HepG2 (cell line): ENCODE data around the gene SSR2. TPM values are rescaled to one million over a fixed set of nuclear protein-coding genes. Genes with fewer than 3 reads are reported as not detected.
A peak's percentile ranks its signal among the peaks of the same experiment; 100 is the strongest.

ENCODE experiments used
- EP300 ChIP-seq, 3 experiments: sonication (generic) in 1 of 3; formaldehyde crosslinking in 1 of 3; IDR thresholded peaks; 2 replicates each; pipeline versions ENCODE4 v1.5.1 to v1.6.1; 2011 to 2020; ENCODE audit warnings: low read depth in 2 of 3, low read length in 2 of 3, borderline replicate concordance in 1 of 3, improper control_type of control experiment in 1 of 3, mild to moderate bottlenecking in 1 of 3, missing genetic modification reagents in 1 of 3, moderate library complexity in 1 of 3
- GATAD2A ChIP-seq: IDR thresholded peaks from 2 replicates; pipeline ENCODE4 v1.6.1; 2016
- ISL2 ChIP-seq: sonication (generic); formaldehyde crosslinking; IDR thresholded peaks from 2 replicates; pipeline ENCODE4 v1.5.0; 2020; ENCODE audit warnings: missing genetic modification reagents
- MTA3 ChIP-seq: sonication (generic); formaldehyde crosslinking; IDR thresholded peaks from 2 replicates; pipeline ENCODE4 v1.4.0; 2020; ENCODE audit warnings: missing genetic modification reagents
- POLR2AphosphoS5 ChIP-seq: IDR thresholded peaks from 2 replicates; pipeline ENCODE4 v1.6.1; 2012; ENCODE audit warnings: low read depth, low read length
- RBFOX2 ChIP-seq: fragments of 200-400 bp; formaldehyde crosslinking; IDR thresholded peaks from 2 replicates; pipeline ENCODE4 v1.6.1; 2017; ENCODE audit warnings: low read depth, mild to moderate bottlenecking, low read length
- RXRB ChIP-seq: IDR thresholded peaks from 2 replicates; pipeline ENCODE4 v1.6.1; 2016; ENCODE audit warnings: borderline replicate concordance, missing genetic modification reagents, missing compliant biosample characterization
- ZKSCAN5 ChIP-seq: sonication (generic); formaldehyde crosslinking; IDR thresholded peaks from 2 replicates; pipeline ENCODE4 v1.5.1; 2020; ENCODE audit warnings: mild to moderate bottlenecking, missing genetic modification reagents
- ZNF292 ChIP-seq: sonication (generic); formaldehyde crosslinking; IDR thresholded peaks from 2 replicates; pipeline ENCODE4 v1.8.1; 2022; ENCODE audit warnings: mild to moderate bottlenecking, low read depth, missing genetic modification reagents, borderline replicate concordance
- ZNF547 ChIP-seq: sonication (generic); formaldehyde crosslinking; IDR thresholded peaks from 2 replicates; pipeline ENCODE4 v1.5.1; 2020; ENCODE audit warnings: mild to moderate bottlenecking, missing genetic modification reagents
- ZNF556 ChIP-seq: sonication (generic); formaldehyde crosslinking; IDR thresholded peaks from 2 replicates; pipeline ENCODE4 v1.4.0; 2020; ENCODE audit warnings: mild to moderate bottlenecking, missing genetic modification reagents, borderline replicate concordance
- ZNF567 ChIP-seq: sonication (generic); formaldehyde crosslinking; IDR thresholded peaks from 2 replicates; pipeline ENCODE4 v1.8.1; 2023; ENCODE audit warnings: mild to moderate bottlenecking, missing genetic modification reagents, borderline replicate concordance
- polyA plus RNA-seq, 8 experiments: library from polyadenylated mRNA; depleted of rRNA in 3 of 8; stranded (reverse) in 7 of 8; unstranded in 1 of 8; fragments of >200 nt; fragmentation: Illumina TruSeq in 4 of 8; extraction: Trizol in 4 of 8; gene quantifications; 2 replicates each; pipeline versions ENCODE4 v1.2.1 to v1.2.3, GENCODE V29; 2011 to 2016; ENCODE audit warnings: low read depth in 4 of 8, missing spikeins in 1 of 8, mixed read lengths in 1 of 8; ENCODE audit not compliant: insufficient read depth in 1 of 8
- total RNA-seq, 5 experiments: library from RNA; depleted of rRNA; stranded (reverse); fragments of >200 nt; fragmentation: Illumina TruSeq; extraction: Trizol; gene quantifications; 2 replicates each; pipeline ENCODE4 v1.2.3, GENCODE V29; 2016; ENCODE audit warnings: low read depth in 1 of 5
- TF ChIP-seq, protein P1 (sequence below): sonication (generic); formaldehyde crosslinking; IDR thresholded peaks from 2 replicates; pipeline ENCODE4 v1.8.1; 2023; ENCODE audit warnings: mild to moderate bottlenecking, missing genetic modification reagents
- TF ChIP-seq, protein P2 (sequence below): sonication (generic); formaldehyde crosslinking; IDR thresholded peaks from 2 replicates; pipeline ENCODE4 v1.5.0; 2020; ENCODE audit warnings: mild to moderate bottlenecking, missing genetic modification reagents, borderline replicate concordance
- TF ChIP-seq, protein P3 (sequence below), 2 experiments: sonication (generic) in 1 of 2; formaldehyde crosslinking in 1 of 2; IDR thresholded peaks; 2 replicates each; pipeline versions ENCODE4 v1.4.0 to v1.6.1; 2018 to 2020; ENCODE audit warnings: missing genetic modification reagents in 2 of 2, borderline replicate concordance in 1 of 2, low read depth in 1 of 2, mild to moderate bottlenecking in 1 of 2, missing biosample characterization in 1 of 2

The SSR2 gene
- total and polyA plus RNA-seq, 2 of the 13 experiments (the other 11 are each of a cell fraction or from before 2014, with no cell fraction given), result 284 to 461 TPM

DNA sequence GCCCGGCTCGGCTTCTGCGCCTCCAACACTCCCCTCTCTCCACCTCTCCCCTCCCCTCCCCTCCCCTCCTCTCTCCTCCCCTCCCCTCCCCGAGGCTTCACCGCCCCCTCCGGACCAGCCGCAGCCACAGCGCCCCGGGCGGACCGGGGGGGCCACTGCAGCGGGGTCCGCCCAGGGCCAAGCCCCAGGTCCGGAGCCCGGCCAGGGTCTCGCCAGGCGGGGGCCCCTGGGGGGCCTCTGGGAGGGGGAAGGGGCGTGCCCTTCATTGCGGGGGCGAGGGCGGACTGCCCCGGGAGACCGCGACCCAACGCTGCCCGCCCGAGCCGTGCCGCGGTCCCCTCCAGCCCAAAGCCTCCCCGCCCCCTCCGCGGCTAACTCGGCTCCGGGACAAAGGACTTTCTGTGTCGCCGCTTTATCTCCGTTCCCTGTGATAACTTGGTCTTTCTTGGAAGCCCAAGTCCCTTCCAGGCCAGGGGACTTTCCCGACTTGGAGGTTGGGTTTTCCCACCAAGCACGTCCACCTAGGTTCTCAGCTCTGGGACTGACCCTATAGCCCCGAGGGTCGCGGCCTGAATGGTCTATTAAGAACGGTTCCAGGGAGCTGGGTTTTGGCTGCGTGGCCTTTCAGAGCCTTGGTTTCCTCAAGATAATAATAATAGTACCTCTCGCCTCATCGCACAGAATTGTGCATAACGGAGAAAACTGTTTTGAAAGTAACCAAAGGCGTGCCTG, 33.2 kb upstream of the SSR2 start, which contains the start of gene UBQLN4 (continued):
- TF ChIP-seq, protein P1, sequence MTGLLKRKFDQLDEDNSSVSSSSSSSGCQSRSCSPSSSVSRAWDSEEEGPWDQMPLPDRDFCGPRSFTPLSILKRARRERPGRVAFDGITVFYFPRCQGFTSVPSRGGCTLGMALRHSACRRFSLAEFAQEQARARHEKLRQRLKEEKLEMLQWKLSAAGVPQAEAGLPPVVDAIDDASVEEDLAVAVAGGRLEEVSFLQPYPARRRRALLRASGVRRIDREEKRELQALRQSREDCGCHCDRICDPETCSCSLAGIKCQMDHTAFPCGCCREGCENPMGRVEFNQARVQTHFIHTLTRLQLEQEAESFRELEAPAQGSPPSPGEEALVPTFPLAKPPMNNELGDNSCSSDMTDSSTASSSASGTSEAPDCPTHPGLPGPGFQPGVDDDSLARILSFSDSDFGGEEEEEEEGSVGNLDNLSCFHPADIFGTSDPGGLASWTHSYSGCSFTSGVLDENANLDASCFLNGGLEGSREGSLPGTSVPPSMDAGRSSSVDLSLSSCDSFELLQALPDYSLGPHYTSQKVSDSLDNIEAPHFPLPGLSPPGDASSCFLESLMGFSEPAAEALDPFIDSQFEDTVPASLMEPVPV (CRISPR knock-in tag), result no peak
- TF ChIP-seq, protein P2, sequence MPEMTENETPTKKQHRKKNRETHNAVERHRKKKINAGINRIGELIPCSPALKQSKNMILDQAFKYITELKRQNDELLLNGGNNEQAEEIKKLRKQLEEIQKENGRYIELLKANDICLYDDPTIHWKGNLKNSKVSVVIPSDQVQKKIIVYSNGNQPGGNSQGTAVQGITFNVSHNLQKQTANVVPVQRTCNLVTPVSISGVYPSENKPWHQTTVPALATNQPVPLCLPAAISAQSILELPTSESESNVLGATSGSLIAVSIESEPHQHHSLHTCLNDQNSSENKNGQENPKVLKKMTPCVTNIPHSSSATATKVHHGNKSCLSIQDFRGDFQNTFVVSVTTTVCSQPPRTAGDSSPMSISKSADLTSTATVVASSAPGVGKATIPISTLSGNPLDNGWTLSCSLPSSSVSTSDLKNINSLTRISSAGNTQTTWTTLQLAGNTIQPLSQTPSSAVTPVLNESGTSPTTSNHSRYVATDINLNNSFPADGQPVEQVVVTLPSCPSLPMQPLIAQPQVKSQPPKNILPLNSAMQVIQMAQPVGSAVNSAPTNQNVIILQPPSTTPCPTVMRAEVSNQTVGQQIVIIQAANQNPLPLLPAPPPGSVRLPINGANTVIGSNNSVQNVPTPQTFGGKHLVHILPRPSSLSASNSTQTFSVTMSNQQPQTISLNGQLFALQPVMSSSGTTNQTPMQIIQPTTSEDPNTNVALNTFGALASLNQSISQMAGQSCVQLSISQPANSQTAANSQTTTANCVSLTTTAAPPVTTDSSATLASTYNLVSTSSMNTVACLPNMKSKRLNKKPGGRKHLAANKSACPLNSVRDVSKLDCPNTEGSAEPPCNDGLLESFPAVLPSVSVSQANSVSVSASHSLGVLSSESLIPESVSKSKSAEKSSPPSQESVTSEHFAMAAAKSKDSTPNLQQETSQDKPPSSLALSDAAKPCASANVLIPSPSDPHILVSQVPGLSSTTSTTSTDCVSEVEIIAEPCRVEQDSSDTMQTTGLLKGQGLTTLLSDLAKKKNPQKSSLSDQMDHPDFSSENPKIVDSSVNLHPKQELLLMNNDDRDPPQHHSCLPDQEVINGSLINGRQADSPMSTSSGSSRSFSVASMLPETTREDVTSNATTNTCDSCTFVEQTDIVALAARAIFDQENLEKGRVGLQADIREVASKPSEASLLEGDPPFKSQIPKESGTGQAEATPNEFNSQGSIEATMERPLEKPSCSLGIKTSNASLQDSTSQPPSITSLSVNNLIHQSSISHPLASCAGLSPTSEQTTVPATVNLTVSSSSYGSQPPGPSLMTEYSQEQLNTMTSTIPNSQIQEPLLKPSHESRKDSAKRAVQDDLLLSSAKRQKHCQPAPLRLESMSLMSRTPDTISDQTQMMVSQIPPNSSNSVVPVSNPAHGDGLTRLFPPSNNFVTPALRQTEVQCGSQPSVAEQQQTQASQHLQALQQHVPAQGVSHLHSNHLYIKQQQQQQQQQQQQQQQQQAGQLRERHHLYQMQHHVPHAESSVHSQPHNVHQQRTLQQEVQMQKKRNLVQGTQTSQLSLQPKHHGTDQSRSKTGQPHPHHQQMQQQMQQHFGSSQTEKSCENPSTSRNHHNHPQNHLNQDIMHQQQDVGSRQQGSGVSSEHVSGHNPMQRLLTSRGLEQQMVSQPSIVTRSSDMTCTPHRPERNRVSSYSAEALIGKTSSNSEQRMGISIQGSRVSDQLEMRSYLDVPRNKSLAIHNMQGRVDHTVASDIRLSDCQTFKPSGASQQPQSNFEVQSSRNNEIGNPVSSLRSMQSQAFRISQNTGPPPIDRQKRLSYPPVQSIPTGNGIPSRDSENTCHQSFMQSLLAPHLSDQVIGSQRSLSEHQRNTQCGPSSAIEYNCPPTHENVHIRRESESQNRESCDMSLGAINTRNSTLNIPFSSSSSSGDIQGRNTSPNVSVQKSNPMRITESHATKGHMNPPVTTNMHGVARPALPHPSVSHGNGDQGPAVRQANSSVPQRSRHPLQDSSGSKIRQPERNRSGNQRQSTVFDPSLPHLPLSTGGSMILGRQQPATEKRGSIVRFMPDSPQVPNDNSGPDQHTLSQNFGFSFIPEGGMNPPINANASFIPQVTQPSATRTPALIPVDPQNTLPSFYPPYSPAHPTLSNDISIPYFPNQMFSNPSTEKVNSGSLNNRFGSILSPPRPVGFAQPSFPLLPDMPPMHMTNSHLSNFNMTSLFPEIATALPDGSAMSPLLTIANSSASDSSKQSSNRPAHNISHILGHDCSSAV (CRISPR knock-in tag), result no peak
- TF ChIP-seq ZNF292 (CRISPR knock-in tag) (no peak), ZNF567 (no peak), RBFOX2 (peak; percentile 48; the same call in 1 of the 2 replicates), ISL2 (CRISPR knock-in tag) (peak; percentile 29; the same call in 1 of the 2 replicates), GATAD2A (CRISPR knock-in tag) (no peak; the same call in 1 of the 2 replicates), MTA3 (CRISPR knock-in tag) (no peak), ZKSCAN5 (CRISPR knock-in tag) (no peak), ZNF547 (CRISPR knock-in tag) (no peak), POLR2AphosphoS5 (peak; percentile 11; the same call in 1 of the 2 replicates), ZNF556 (CRISPR knock-in tag) (0 out of 2 replicates have a peak, but pooled peaks have one; percentile 12), EP300 (IDR thresholded peaks at IDR 0.05; ENCODE audit: low read depth in 2 of 2, low read length in 2 of 2) (peak; percentile 12 to 44; a peak in 2 of 4 replicates), EP300 (CRISPR knock-in tag; IDR thresholded peaks at IDR 0.05; ENCODE audit: borderline replicate concordance) (no peak), RXRB (CRISPR knock-in tag) (no peak)
- TF ChIP-seq, protein P3, sequence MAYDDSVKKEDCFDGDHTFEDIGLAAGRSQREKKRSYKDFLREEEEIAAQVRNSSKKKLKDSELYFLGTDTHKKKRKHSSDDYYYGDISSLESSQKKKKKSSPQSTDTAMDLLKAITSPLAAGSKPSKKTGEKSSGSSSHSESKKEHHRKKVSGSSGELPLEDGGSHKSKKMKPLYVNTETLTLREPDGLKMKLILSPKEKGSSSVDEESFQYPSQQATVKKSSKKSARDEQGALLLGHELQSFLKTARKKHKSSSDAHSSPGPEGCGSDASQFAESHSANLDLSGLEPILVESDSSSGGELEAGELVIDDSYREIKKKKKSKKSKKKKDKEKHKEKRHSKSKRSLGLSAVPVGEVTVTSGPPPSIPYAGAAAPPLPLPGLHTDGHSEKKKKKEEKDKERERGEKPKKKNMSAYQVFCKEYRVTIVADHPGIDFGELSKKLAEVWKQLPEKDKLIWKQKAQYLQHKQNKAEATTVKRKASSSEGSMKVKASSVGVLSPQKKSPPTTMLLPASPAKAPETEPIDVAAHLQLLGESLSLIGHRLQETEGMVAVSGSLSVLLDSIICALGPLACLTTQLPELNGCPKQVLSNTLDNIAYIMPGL (CRISPR knock-in tag; IDR thresholded peaks at IDR 0.05; ENCODE audit: borderline replicate concordance in 1 of 2, low read depth in 1 of 2), result peak in 1 of 2 experiments; percentile 43; a peak in 1 of 4 replicates
